HepG2 (cell line): ENCODE results near the gene TRIO.

Experiments used
- JUN ChIP-seq: sonication (generic); formaldehyde crosslinking; IDR thresholded peaks from 2 replicates; pipeline ENCODE4 v1.4.0; 2020; ENCODE audit warnings: mild to moderate bottlenecking, missing genetic modification reagents
- NR3C1 ChIP-seq: sonication (generic); formaldehyde crosslinking; IDR thresholded peaks from 2 replicates; pipeline ENCODE4 v1.4.0; 2020; ENCODE audit warnings: missing genetic modification reagents
- POLR2A ChIP-seq, 2 experiments: IDR thresholded peaks; 2 replicates each; pipeline ENCODE4 v1.6.1; 2011; ENCODE audit warnings: low read depth in 2 of 2, low read length in 2 of 2, mild to moderate bottlenecking in 1 of 2, moderate library complexity in 1 of 2; ENCODE audit not compliant: insufficient read depth in 1 of 2
- ZNF121 ChIP-seq: sonication (generic); formaldehyde crosslinking; IDR thresholded peaks from 2 replicates; pipeline ENCODE4 v1.5.0; 2020; ENCODE audit warnings: mild to moderate bottlenecking, missing genetic modification reagents
- TF ChIP-seq, protein P1 (sequence below): sonication (generic); formaldehyde crosslinking; IDR thresholded peaks from one replicate; pipeline ENCODE4 v1.5.1; 2020; ENCODE audit warnings: mild to moderate bottlenecking, missing genetic modification reagents; ENCODE audit errors: not compliant biosample characterization
- TF ChIP-seq, protein P2 (sequence below), 2 experiments: IDR thresholded peaks; 2 replicates each; pipeline ENCODE4 v1.6.1; 2011 to 2012; ENCODE audit warnings: low read length in 2 of 2, borderline replicate concordance in 1 of 2, low read depth in 1 of 2, mild to moderate bottlenecking in 1 of 2, moderate library complexity in 1 of 2

DNA sequence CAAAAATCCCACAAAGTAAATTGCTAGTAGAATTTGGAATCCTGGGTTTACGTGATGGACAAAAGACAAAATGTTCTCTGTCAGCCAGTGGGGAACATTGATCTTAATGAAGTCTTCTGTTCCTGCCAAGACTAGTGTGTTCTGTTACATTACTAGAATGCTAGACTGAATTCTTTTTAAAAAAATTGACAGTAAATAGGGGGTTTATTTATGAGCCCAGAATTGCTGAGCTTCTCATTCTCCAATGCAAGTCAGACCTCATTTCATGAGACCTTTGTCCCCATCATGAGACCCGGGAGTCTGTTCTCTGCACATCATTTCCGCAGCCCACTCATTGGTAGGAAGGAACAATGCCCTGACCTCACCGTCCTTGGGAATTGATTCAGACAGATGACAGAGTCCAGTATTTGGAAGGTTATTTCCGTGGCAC, 264.6 kb downstream of the TRIO start:
- TF ChIP-seq POLR2A (IDR thresholded peaks at IDR 0.05; ENCODE audit: insufficient read depth in 1 of 2, low read depth in 2 of 2, low read length in 2 of 2): no peak
- TF ChIP-seq, protein P1, sequence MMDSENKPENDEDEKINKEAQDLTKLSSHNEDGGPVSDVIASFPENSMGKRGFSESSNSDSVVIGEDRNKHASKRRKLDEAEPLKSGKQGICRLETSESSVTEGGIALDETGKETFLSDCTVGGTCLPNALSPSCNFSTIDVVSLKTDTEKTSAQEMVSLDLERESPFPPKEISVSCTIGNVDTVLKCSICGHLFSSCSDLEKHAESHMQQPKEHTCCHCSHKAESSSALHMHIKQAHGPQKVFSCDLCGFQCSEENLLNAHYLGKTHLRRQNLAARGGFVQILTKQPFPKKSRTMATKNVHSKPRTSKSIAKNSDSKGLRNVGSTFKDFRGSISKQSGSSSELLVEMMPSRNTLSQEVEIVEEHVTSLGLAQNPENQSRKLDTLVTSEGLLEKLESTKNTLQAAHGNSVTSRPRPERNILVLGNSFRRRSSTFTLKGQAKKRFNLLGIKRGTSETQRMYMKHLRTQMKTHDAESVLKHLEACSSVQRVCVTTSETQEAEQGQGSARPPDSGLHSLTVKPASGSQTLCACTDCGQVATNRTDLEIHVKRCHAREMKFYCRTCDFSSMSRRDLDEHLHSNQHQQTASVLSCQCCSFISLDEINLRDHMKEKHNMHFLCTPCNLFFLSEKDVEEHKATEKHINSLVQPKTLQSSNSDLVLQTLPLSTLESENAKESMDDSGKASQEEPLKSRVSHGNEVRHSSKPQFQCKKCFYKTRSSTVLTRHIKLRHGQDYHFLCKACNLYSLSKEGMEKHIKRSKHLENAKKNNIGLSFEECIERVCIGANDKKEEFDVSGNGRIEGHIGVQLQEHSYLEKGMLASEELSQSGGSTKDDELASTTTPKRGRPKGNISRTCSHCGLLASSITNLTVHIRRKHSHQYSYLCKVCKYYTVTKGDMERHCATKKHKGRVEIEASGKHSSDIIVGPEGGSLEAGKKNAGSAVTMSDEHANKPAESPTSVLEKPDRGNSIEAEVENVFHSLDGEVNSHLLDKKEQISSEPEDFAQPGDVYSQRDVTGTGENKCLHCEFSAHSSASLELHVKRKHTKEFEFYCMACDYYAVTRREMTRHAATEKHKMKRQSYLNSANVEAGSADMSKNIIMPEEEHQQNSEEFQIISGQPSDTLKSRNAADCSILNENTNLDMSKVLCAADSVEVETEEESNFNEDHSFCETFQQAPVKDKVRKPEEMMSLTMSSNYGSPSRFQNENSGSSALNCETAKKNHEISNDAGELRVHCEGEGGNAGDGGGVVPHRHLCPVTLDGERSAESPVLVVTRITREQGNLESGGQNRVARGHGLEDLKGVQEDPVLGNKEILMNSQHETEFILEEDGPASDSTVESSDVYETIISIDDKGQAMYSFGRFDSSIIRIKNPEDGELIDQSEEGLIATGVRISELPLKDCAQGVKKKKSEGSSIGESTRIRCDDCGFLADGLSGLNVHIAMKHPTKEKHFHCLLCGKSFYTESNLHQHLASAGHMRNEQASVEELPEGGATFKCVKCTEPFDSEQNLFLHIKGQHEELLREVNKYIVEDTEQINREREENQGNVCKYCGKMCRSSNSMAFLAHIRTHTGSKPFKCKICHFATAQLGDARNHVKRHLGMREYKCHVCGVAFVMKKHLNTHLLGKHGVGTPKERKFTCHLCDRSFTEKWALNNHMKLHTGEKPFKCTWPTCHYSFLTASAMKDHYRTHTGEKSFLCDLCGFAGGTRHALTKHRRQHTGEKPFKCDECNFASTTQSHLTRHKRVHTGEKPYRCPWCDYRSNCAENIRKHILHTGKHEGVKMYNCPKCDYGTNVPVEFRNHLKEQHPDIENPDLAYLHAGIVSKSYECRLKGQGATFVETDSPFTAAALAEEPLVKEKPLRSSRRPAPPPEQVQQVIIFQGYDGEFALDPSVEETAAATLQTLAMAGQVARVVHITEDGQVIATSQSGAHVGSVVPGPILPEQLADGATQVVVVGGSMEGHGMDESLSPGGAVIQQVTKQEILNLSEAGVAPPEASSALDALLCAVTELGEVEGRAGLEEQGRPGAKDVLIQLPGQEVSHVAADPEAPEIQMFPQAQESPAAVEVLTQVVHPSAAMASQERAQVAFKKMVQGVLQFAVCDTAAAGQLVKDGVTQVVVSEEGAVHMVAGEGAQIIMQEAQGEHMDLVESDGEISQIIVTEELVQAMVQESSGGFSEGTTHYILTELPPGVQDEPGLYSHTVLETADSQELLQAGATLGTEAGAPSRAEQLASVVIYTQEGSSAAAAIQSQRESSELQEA: no peak
- TF ChIP-seq NR3C1 (CRISPR knock-in tag): no peak
- no peak for TF ChIP-seq JUN (CRISPR knock-in tag)
- TF ChIP-seq ZNF121 (CRISPR knock-in tag): no peak
- TF ChIP-seq, protein P2, sequence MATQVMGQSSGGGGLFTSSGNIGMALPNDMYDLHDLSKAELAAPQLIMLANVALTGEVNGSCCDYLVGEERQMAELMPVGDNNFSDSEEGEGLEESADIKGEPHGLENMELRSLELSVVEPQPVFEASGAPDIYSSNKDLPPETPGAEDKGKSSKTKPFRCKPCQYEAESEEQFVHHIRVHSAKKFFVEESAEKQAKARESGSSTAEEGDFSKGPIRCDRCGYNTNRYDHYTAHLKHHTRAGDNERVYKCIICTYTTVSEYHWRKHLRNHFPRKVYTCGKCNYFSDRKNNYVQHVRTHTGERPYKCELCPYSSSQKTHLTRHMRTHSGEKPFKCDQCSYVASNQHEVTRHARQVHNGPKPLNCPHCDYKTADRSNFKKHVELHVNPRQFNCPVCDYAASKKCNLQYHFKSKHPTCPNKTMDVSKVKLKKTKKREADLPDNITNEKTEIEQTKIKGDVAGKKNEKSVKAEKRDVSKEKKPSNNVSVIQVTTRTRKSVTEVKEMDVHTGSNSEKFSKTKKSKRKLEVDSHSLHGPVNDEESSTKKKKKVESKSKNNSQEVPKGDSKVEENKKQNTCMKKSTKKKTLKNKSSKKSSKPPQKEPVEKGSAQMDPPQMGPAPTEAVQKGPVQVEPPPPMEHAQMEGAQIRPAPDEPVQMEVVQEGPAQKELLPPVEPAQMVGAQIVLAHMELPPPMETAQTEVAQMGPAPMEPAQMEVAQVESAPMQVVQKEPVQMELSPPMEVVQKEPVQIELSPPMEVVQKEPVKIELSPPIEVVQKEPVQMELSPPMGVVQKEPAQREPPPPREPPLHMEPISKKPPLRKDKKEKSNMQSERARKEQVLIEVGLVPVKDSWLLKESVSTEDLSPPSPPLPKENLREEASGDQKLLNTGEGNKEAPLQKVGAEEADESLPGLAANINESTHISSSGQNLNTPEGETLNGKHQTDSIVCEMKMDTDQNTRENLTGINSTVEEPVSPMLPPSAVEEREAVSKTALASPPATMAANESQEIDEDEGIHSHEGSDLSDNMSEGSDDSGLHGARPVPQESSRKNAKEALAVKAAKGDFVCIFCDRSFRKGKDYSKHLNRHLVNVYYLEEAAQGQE (IDR thresholded peaks at IDR 0.05; ENCODE audit: borderline replicate concordance in 1 of 2, low read depth in 1 of 2, low read length in 2 of 2): no peak
